Omental fat pad (tissue), 4 donors: ENCODE data around the gene CDC25C. TPM values are rescaled to one million over a fixed set of nuclear protein-coding genes. Genes with fewer than 3 reads are reported as not detected.

ENCODE experiments used
- ATAC-seq: fragments of 150-250 bp; one replicate; pipeline ENCODE4 v1.9.1; 2016; ENCODE audit warnings: mild to moderate bottlenecking, moderate library complexity; ENCODE audit not compliant: low FRiP score
- DNase-seq: peaks from one replicate; pipeline ENCODE4 v3.0.0-alpha.2; 2019; ENCODE audit warnings: low spot score
- total RNA-seq, 4 donors: library from RNA; depleted of rRNA; stranded (reverse); fragments of >200 nt; gene quantifications; one replicate each; pipeline ENCODE4 v1.1.0, GENCODE V29; 2016
- TF ChIP-seq, protein P1 (sequence below), 3 donors: fragments of 450-650 bp; IDR thresholded peaks; one replicate each; pipeline ENCODE4 v1.5.1; 2016 to 2017; ENCODE audit warnings: antibody characterized with exemption in 3 of 3, mild to moderate bottlenecking in 3 of 3, moderate library complexity in 2 of 3

Gene CDC25C
- under 1 TPM in 2 of 4 donors, not detected in 2; 0.56 to 0.72 TPM for total RNA-seq

DNA sequence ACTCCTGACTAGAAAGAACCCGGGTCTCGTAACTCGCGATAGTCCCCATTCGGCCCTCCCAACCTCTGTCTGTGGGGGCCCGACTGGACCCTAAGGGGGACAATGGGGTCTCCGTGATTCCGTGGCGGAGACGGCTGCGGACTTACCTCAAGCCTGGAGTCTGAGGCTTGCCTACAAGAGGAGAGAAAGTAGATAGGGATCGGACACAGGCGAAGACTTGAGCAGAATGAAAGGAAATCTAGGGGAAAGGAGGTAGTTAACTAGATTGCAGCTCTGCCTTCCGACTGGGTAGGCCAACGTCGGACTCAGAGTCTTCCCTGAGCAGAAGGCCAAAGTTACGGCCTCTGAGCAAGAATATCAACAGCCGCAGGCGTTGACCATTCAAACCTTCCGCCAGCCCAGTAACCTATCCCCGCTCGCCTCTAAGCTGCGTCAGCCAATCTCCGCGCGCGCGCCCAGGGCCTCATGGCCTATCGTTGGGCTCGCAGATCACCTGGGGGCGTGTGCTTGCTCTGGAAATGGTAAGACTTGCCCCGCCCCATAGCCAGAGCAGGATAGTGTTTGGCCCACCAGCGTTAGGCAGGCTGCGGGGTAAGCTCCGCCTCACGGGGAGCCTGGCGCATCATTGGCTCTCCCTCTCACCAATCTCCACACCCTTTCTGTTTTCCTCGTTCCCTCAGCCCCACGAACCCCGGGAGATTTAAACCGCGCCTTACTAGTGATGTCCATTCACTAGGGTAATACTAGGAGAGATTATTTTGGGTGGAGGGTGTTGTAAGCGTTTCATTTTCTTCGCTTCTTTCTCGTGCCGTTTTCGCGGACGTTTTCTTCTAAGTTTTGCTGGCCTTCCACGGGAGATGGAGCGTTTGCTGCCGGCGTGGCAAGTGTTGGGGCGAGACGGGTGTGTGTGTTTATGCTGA lies at the start of gene CDC25C:
Gene CDC25C (minus strand): TSS at position 356 of the 920 bp plus-strand sequence. CDS start 624 bp downstream, outside the sequence.
- DNase-seq (peak; percentile 85), ATAC-seq (peak; percentile 100)
- TF ChIP-seq, protein P1, sequence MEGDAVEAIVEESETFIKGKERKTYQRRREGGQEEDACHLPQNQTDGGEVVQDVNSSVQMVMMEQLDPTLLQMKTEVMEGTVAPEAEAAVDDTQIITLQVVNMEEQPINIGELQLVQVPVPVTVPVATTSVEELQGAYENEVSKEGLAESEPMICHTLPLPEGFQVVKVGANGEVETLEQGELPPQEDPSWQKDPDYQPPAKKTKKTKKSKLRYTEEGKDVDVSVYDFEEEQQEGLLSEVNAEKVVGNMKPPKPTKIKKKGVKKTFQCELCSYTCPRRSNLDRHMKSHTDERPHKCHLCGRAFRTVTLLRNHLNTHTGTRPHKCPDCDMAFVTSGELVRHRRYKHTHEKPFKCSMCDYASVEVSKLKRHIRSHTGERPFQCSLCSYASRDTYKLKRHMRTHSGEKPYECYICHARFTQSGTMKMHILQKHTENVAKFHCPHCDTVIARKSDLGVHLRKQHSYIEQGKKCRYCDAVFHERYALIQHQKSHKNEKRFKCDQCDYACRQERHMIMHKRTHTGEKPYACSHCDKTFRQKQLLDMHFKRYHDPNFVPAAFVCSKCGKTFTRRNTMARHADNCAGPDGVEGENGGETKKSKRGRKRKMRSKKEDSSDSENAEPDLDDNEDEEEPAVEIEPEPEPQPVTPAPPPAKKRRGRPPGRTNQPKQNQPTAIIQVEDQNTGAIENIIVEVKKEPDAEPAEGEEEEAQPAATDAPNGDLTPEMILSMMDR (IDR thresholded peaks at IDR 0.05): no peak

DNA sequence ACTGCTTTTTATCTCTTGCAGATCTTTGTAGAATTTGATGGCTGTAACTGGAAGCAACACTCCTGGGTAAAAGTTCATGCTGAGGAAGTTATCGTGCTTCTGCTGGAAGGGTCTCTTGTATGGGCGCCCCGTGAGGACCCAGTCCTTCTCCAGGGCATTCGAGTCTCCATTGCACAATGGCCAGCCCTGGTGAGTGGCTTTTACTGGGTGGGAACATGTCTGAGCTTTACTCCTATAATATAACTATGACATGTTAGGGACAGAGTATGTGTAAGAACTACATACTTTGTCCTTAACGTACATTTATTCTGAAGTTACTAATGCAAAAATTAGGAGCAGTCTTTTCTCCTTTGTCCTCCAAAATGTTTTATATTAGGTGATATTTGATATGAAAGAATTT lies 41.0 kb upstream of the CDC25C start:
- TF ChIP-seq, protein P1 (IDR thresholded peaks at IDR 0.05): no peak
- DNase-seq (no peak), ATAC-seq (no peak)

DNA sequence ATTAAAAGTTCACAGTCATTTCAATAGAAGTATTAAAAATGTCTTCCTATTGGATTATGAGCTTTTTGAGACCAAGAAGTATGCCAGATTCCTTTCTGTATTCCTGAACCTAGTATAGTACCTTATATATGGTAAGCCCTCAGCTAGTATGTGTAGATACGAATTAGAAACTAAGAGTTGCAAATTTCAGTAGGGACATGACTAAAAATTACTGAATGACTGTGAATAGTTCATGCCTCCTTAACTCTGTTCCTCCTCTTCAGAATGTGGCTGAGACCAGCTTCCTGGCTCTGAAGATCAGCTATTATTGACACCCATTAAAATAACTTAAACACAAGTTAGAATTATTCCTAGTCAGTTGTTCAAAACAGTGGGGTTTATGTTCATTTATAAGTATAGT lies 40.6 kb upstream of the CDC25C start:
- DNase-seq (no peak), ATAC-seq (no peak)
- TF ChIP-seq, protein P1 (IDR thresholded peaks at IDR 0.05): no peak

DNA sequence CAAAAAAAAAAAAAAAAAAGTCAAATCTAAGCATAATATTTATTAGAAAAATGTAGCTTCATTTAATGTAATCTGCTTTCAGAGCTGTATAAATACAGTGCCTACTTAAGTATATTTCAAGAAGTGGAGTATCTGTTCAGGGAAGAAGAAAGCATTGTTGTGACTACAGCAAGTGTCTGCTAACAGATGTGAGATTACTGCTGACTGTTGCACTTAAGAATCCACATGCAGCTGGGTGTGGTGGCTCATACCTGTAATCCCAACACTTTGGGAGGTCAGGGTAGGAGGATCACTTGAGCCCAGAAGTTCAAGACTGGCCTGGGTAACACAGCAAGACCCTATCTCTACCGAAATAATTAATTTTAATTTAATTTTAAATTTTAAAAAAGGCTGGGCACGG lies 39.9 kb upstream of the CDC25C start:
- ATAC-seq (no peak), DNase-seq (no peak)
- TF ChIP-seq, protein P1 (IDR thresholded peaks at IDR 0.05): no peak

DNA sequence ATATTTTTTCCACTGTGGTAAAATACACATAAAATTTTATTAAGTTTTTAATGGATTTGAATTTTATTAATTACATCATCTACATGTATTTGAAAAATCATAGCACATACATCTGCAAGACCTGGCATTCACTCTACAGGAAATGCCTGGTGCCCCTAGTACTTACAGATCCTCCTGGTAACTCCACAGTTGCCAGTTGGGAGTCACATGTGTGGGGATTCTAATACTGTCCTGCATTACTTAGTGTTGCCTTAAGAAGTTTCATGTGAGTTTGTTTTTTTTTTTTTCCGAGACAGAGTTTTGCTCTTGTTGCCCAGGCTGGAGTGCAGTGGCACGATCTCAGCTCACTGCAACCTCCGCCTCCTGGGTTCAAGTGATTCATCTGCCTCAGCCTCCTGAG lies 38.9 kb upstream of the CDC25C start:
- no peak for DNase-seq
- no peak for ATAC-seq
- TF ChIP-seq, protein P1 (IDR thresholded peaks at IDR 0.05): no peak

DNA sequence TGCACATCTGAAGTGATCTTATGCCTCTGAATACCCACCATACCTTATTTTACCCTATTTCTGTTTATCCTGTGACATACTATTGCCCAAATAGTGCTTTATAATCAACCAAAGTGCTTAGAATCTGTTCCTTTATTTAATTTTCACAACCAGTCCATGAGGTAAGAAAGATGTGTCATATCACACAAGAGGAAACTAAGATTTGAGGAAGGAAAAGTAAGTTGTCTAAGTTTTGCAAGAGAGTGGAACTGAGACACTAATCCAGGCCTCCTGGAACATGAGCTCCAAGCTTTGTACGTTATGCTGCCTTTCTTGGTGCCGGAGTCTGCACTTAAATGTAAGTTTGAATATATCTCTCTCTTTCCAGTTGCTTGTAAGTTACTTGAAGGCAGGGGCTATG lies 38.1 kb upstream of the CDC25C start:
- peak; percentile 30 for ATAC-seq

More for the DNA sequence above, 38.1 kb upstream of the CDC25C start:
- TF ChIP-seq, protein P1 (IDR thresholded peaks at IDR 0.05): no peak
- no peak for DNase-seq
